OCI-M1 (cell line): ENCODE measurements around the gene TJP3.

Experiments used
- DNase-seq: peaks from one replicate; lab custom pipeline; 2025; lab: John Stamatoyannopoulos, UW

The TJP3 gene

DNA sequence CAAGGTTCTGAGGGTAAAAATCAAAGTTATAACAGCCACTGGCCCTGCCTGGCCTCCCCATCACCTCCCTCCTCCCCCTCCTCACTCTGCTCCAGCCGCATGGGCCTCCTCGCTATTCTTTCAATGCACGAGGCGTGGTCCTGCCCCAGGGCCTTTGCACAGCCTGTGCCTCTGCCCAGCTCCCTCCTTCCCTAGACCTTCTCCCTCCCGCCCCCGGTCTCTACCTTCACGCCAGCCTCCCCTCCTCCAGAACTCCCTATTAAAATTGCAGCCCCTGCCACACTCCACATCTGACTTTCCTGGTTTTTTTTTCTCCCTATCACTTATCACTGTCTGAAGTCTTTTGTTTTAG lies 60.5 kb downstream of the TJP3 start:
- DNase-seq: no peak

DNA sequence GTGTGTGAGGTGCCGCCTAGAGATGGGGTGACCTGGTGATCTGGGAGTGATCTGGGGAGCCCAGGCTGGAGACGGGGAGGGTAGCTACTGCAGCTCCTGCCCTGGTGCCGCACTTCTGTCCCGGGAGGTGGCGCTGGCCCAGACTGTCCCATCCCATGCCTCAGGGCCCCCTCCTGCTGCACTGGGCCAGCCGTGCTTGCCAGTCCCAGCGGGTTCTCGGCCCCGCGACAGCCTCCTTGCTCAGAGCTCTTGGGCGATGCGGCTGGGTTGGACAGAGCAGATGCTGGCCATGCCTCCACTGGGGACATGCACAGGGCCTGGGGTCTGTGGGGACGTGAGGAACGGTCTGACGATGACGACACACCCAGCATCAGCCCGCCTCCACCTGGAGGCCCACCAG lies 61.3 kb downstream of the TJP3 start:
- DNase-seq: no peak

DNA sequence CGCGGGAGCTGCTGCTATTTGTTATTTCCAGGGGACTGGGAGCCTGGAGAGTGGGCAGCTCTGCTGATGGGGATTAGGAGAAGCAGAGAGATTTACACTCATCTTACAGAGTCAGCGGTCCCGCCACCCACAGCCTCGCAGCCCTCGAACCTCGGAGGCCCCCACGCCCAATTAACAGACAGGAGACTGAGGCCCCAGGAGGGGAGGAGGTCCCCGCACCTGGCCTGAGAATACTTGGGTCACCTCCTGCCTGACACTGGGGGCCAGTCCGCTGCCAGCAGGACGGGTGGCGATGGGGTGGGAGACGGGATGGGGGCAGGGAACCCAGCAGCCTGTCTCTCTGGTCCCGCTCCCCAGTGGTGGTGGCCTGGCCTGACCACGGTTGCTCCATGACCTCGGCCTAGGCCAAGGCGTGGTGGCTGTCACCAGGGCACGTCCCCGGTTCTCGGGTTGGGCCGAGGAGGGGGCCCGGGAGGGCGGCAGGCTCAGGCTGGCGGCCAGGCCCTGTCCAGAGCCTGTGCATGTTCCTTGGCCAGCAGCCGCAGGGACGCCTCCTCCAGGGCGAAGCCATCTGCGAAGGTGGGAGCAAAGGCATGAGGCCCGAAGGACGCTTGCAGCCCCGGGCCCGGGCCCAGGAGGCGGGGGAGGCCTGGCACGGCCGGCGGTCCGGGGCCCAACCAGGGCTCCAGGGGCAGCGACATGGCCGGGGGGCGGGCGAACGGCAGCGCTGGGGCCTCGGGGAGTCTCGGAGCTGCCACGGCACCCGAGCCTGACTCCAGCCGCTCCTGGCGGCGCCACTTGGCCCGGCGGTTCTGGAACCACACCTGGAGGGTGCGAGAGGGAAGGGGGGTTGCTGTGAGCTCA lies 62.2 kb downstream of the TJP3 start:
- no peak for DNase-seq

DNA sequence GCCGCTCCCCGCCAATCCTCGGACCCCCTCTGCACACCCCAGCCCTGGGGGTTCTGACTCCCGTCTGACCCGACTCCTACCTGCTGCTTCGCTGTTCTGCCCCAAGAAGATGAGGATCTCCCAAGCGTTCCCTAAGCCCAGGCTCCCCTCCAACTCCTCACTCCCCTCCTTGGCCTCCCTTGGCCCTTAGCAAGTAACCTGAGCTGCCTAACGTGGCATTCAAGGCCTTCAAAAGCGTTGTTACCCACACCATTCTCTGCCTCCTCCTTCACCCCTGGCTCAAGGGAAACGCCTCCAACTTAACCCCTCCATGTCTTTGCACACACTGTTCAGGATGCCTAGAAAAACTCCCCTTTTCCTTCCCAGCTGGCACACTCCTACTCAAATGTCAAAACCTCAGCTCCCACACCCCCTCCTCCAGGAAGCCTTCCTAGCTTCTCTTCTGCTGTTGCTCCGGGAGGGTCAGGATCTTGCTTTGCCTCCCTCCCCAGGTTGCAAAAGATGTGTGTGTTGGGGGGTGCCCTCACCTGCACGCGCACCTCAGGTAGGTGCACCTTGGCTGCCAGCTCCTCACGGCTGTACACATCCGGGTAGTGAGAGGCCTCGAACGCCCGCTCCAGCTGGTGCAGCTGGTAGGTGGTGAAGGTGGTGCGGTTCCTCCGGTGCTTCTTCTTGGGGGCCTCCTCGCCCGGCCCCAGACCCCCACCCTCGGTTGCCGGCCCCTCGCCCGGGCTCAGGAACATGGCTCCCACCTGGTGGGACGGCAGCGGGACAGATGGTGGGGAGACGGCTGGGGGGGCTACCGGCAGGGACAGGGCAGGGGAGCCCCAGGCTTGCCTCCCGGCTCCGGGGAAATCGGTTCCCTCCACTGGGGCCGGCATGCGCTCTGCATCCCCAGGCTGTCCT lies 63.1 kb downstream of the TJP3 start:
- no peak for DNase-seq

DNA sequence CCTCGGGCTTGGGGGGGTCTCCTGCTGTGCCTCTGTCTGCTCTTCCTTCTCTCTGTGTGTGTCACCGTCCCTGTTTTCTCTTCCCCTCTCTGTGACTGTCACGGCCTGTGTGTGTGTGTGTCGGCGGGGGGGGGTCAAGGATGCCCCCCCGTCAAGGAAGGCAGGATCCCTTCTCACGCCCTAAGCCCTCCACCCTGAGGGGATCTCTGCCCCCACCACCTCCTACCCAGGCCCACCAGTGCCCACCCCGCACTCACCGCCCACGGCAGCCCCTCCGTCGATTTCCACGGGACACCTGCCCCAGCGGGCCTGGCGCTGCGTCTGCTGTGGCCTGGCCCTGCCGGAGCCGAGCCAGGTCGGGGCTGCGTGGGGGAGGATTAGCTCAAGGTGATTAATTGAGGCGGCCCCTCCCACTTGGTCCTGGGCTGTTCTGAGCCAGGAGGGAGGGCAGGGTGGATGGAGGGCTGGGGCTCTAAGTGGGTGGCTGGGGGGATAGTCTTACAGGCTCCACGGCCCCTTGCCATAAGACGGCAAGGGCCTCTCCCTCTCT lies 63.8 kb downstream of the TJP3 start, which contains the start of gene RAX2:
RAX2 (minus strand) TSS at position 323 of the 550 bp plus-strand sequence. CDS start 486 bp downstream, outside the sequence.
- DNase-seq: no peak

DNA sequence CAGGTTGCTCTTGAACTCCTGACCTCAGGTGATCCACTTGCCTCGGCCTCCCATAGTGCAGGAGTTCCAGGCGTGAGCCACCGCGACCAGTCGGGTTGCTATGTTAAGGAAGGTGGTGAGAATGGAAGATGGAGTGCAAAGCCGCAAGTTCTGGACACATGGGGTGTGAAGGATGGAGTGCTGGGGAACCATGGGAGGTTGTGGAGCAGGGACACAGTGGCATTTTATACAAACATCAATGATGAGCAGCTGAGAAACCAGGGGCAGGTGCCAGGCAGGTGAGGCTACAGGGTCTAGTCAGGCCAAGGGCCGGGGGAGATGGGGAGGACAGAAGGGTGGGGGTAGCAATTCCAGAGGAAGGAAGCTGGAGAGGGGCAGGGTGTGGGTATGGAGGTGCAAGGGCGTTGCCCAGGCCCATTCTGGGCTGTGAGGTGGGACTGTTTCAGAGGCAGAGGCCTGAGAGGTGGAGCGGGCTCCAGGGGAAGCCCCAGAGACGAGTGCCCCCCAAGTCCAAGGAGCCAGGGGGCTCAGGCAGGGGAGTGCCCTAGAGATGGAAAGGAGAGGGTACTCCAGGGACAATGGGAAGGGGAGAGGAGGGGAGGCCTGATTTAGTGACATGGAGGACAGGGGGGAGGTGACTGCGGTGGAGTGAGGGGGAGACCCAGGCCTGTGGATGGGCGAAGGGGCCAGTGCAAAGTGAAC lies 65.8 kb downstream of the TJP3 start:
- no peak for DNase-seq

DNA sequence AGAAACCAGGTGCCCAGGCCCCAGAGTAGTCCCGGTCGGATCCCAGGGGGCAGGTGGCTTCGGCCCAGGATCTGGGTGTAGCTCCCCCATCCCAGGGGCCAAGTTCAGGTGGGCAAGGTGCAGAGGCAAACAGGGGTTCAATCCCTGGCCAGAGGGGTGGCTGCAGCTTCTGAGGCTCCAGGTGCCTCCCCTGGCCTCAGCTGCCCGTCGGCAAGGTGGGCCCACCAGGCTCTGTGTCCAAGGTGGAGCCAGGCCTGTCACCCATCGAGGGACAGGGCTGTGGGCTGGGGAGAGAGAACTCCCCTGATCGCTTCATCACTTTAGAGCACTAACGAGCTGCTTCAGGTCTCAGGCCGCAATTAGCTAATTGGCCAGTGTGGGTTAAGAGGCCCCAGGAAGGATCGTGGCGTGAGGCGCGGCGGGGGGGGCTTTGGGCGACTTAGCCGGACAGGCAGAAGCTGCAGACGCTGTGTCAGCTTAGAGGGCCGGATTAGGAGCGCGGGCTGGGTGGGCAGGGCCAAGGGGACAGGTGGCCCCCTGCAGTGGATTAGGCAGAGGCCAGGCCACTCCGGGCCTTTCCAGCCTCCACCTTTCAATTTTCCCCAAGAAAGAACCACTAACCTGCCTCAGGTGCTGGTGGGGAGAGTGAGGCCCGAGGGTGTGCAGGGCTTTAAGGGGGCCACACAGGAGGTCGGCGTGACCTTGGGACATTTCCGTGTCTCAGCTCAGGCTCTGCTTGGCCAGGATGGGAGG lies 66.6 kb downstream of the TJP3 start:
- no peak for DNase-seq

DNA sequence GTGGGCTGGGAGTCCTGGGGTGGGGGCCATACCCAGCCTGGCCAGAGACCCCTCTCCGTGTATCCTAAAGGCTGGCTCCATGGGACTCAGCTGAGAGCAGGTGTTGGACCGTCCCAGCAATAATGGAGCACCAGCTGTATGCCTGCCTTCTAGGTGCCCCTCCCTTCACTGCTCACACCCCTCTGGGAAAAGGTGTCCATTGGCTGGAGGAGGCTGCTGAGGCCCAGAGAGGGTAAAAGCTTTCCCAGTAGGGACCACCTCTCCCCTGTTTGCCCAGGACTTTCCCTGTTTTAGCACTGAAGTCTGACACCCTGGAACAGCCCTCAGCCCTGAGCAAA lies 67.2 kb downstream of the TJP3 start:
- no peak for DNase-seq

DNA sequence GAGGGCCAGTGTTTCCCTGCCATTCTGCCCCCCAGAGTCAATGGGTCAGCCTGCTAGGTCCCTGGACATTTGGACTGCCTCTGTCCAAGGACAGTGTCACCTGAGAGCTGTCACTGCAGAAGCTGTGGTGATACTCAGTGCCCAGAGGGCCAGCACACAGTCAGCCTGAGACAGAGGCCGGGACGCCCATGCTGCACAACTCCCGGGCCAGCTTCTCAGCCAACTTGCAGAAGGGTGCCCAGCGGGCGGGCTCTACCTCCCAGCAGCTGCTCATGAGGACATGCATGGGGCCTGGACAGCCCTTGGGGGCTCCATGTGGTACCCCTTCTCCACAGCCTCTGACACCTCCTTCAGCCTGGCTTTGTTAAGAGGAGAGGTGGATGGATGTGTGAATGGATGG lies 67.6 kb downstream of the TJP3 start:
- no peak for DNase-seq

DNA sequence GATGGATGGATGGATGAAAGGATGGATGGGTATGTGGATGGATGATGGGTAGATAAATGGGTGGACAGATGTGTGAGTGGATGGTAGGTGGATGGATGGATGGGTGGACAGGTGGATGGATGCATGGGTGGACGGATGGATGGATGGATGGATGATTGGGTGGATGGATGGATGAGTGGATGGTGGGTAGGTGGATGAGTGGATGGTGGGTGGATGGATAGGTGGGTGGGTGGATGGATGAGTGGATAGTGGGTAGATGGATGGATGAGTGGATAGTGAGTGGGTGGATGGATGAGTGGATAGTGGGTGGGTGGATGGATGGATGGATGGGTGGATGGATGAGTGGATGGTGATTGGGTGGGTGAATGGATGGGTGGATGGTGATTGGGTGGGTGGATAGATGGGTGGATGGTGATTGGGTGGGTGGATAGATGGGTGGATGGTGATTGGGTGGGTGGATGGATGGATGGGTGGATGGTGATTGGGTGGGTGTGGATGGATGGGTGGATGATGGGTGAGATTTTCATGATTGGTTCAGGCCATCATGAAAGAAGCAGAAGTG lies 68.4 kb downstream of the TJP3 start:
- DNase-seq: no peak

DNA sequence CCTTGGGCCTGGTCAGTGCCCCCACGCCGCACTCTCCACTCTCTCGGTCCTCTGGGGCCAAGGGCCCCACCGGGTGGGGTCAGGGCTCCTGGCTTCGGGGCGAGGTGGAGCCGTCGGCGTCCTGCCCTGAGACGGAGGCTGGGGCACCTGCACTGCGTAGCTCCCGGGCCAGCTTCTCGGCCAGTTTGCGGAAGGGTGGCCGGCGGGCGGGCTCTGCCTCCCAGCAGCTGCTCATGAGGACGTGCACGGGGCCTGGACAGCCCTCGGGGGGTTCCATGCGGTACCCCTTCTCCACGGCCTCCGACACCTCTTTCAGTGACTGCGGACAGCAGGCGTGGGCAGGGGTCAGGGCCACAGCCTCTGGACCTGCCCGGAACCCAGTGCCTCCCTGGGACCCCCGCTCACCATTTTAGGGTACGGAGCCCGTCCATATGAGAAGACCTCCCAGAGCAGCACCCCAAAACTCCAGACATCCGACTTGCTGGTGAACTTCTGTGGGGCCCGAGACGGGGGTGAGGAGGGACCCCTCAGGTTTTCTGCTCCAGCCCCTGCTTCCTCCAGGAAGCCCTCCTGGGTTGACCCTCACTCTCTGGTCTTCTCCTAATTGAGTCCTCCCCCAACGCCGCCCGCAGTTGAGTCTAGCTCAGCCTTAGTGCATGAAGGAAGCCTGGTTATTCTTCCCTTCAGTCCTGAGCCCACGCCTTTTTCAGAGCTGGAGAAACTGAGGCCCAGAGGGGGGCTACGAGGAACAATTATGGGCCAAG lies 70.1 kb downstream of the TJP3 start:
- DNase-seq: no peak

DNA sequence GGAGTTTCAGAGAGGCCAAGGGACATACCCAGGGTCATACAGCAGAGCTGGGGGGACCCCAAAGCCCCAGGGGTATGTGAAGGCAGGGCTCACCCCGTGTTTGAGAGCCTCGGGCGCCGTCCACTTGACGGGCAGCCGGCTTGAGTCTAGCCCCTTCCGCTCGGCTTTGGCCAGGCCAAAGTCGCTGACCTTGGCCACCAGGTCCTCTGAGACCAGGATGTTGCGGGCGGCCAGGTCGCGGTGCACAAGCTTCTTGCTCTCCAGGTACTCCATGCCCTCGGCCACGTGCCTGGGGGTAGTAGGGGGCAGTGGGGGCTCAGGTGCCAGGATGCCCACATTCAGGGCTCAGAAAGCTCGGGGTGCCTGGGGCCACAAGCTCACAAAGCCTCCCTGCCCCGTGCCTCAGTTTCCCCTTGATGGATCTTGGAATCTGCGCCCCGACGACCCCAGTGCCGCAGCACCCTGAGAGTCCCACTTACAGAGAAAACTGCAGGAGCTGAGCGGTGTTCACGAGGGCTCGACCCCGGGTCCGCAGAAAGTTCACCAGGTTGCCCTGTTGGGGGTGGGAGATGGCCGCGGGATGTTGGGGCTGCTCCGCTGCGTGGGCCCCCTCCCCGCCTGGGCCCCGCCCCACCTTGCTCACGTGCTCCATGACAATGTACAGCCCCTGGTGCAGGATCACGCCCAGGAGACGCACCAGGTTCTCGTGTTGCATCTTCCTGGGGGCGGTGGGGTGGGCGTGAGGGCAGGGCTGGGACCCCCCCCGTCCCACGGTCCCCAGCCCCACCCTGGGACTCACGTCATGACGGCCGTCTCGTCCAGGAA lies 70.9 kb downstream of the TJP3 start:
- DNase-seq: no peak

DNA sequence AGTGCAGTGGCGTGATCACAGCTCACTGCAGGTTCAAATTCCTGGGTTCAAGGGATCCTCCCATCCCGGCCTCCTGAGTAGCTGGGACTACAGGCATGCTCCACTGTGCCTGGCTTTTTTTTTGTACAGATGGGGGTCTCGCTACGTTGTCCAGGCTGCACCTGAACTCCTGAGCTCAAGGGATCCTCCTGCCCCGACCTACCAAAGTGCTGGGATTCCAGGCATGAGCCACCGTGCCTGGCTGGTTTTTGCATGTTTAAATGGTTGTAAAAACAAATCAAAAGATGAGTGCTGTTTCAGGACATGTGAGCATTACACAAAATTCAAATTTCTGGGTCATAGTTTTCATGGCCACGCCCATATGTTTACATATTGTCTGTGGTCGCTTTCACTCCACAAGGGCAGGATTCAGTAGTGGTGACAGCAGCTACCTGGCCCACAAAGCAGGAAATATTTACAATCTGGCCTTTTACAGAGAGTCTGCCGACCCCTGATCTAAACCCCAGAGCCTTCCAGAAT lies 72.7 kb downstream of the TJP3 start:
- DNase-seq: no peak

DNA sequence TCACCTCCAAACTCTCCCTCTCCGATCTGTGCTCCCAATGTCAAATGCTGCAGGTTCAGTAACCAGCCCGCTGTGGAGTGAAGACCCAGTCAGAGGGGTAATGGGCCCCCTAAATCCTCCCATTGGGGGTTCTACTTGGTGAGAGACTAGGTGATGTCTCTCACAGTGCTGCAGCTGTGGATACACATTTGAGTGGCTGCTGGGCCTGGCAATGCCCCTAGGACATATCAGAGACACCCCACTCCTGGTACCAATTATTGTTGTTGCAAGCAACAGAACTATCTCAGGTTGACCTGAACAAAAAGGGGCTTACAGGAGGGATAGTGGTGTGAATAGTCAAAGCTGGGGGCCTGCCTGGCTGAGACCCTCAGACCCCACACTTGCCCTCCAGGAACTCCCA lies 73.4 kb downstream of the TJP3 start:
- no peak for DNase-seq

DNA sequence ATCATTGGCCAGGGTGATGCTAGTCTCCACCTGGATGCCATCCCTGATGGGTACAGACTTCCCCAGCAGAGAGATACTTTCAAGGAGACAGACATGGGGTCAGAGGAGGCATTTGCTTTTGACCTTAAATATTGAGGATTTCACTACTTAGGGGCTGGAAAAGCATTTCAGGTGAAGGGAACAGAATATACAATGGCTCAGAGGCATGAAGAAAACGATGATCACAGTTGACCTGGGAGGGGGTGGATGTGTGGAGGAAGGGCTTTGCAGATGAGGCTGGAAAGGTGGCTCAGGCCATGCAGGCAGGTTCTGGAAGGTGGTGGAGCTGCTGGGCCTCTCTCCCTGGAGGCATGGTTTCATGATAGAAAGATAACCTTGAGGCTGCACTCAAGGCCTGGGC lies 74.1 kb downstream of the TJP3 start:
- no peak for DNase-seq

DNA sequence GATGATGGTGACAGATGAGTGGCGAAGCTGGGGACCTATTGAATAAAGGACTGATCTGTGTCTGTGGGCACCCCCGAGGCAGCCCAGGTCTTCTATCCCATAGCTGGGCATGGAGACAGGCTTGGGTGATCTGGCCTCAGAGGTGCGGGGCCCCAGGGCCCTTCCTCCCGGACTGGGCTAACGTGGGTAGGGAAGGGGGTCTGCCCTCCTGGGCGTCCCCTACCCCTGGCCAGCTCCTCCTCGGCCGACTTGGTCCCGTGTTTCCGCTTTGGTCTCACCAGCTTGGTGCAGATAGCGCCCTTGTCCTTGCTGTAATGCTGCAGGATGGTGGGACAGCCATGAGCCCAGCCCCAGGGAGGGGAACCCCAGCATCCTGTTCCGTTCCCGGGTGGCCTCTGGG lies 74.7 kb downstream of the TJP3 start:
- DNase-seq: no peak

DNA sequence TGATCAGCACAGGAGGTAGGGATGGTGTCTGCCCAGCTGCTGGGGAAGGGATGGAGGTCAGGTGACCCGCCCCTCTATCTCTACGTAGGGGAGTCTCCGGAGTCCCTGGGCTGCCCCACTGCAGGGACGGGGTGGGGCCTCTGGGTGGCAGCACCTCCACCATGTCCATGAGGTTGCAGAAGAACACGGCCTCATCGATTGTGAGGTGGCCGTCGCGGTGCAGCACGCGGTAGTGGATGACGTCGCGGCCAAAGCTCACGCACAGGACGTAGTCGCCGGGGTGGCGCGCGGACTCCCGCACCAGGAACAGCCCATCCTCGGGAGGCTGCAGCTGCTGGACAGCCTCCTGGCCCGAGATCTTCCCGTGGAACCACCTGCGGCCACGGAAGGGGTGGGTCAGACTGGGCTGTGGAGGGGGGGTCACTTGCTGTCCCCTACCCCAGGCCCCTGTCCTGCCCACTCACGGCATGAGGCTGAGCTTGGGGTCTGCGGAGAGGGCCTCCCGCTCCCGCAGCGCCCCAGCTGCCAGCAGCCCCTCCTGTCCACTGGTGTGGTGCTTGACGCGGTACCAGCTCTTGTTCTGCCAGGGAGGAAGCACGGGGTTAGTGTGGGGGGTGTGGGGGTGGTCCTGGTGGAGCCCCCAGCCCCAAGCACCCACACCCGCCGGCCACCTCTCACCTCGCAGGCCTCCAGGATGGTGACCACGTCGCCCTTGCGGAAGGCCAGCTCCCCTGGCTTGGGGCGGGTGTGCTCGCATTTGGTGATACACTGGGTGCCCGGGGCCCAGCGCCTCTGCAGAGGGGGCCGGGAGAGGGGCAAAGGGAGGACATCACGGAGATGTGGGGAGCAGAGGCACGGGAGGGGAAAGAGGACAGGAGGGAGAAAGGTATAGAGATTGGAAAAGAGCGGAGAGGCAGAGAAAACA lies 75.7 kb downstream of the TJP3 start:
- DNase-seq: peak; percentile 0
